ENCODE measurements around the gene ASB9. TPM values are rescaled to one million over a fixed set of nuclear protein-coding genes. Genes with fewer than 3 reads are reported as not detected.

Gene ASB9
- total and polyA plus RNA-seq, 7 donors = 0.12 to 1.3 (median 0.60) TPM; not detected in 1

GRCh38 chrX:15221321-15221720, 48.6 kb downstream of the ASB9 start:
- ATAC-seq = no peak

GRCh38 chrX:15217161-15217560, 52.7 kb downstream of the ASB9 start:
- ATAC-seq (no peak), DNase-seq (no peak)
- no peaks in the 10 kb centered on the region for H3K9me3 ChIP-seq
- 40 to 75% (median 44%) methylated on average over 1 of the region's 1 CpG for WGBS, 3 donors
- no peaks in the 10 kb centered on the region for H3K36me3 ChIP-seq (ENCODE audit: insufficient read depth in 1 of 2, low read depth in 1 of 2)
- H3K27ac ChIP-seq = no peak overlapping the region
- H3K27me3 ChIP-seq (ENCODE audit: insufficient read depth in 3 of 3, low read length in 2 of 3) = peaks cover 0 to 9% (median 0%) of the 10 kb centered on the region in 3 donors
- no peaks in the 10 kb centered on the region for H3K4me1 ChIP-seq
- H3K4me3 ChIP-seq = no peak overlapping the region
- intact Hi-C loops (cut with DNase I) = no loop called here
- TF ChIP-seq CTCF (IDR thresholded peaks at IDR 0.05) = no peak

More at GRCh38 chrX:15221321-15221720, 48.6 kb downstream of the ASB9 start:
- Histone ChIP-seq H3K9me3 (no peaks in the 10 kb centered on the region), H3K4me1 (no peaks in the 10 kb centered on the region), H3K36me3 (ENCODE audit: insufficient read depth in 1 of 2, low read depth in 1 of 2) (no peaks in the 10 kb centered on the region), H3K27ac (no peak overlapping the region), H3K4me3 (no peak overlapping the region), H3K27me3 (ENCODE audit: insufficient read depth in 3 of 3, low read length in 2 of 3) (peaks cover 0 to 11% (median 0%) of the 10 kb centered on the region in 3 donors)
- intact Hi-C loops (cut with DNase I) = no loop called here
- no peak for TF ChIP-seq CTCF (IDR thresholded peaks at IDR 0.05)
- DNase-seq = no peak

GRCh38 chrX:15216280-15216679, 53.6 kb downstream of the ASB9 start:
- H3K9me3 ChIP-seq = no peaks in the 10 kb centered on the region
- ATAC-seq = no peak
- H3K27ac ChIP-seq = no peak overlapping the region
- no peaks in the 10 kb centered on the region for H3K36me3 ChIP-seq (ENCODE audit: insufficient read depth in 1 of 2, low read depth in 1 of 2)
- no peak overlapping the region for H3K4me3 ChIP-seq
- no peak for TF ChIP-seq CTCF (IDR thresholded peaks at IDR 0.05)
- H3K27me3 ChIP-seq (ENCODE audit: insufficient read depth in 3 of 3, low read length in 2 of 3) = peaks cover 0 to 9% (median 0%) of the 10 kb centered on the region in 3 donors
- H3K4me1 ChIP-seq = no peaks in the 10 kb centered on the region
- intact Hi-C loops (cut with DNase I) = no loop called here
- no peak for DNase-seq
- 68 to 88% (median 83%) methylated on average over 1 of the region's 1 CpG for WGBS, 3 donors

GRCh38 chrX:15215366-15215765, 54.5 kb downstream of the ASB9 start:
- ATAC-seq = no peak
- Histone ChIP-seq H3K36me3 (ENCODE audit: insufficient read depth in 1 of 2, low read depth in 1 of 2) (no peaks in the 10 kb centered on the region), H3K4me3 (no peak overlapping the region), H3K27me3 (ENCODE audit: insufficient read depth in 3 of 3, low read length in 2 of 3) (peaks cover 0 to 9% (median 0%) of the 10 kb centered on the region in 3 donors), H3K9me3 (no peaks in the 10 kb centered on the region), H3K27ac (no peak overlapping the region), H3K4me1 (no peaks in the 10 kb centered on the region)
- no peak for DNase-seq
- no peak for TF ChIP-seq CTCF (IDR thresholded peaks at IDR 0.05)
- 63 to 80% (median 69%) methylated on average over 2 of the region's 2 CpGs for WGBS, 3 donors
- intact Hi-C loops (cut with DNase I) = no loop called here

- H3K9me3 ChIP-seq = no peaks in the 10 kb centered on the region
- DNase-seq (no peak), ATAC-seq (no peak)
- no peak overlapping the region for H3K4me3 ChIP-seq
- no peak for TF ChIP-seq CTCF (IDR thresholded peaks at IDR 0.05)
- no peaks in the 10 kb centered on the region for H3K4me1 ChIP-seq
- peaks cover 0 to 6% (median 0%) of the 10 kb centered on the region in 3 donors for H3K27me3 ChIP-seq (ENCODE audit: insufficient read depth in 3 of 3, low read length in 2 of 3)
- H3K36me3 ChIP-seq (ENCODE audit: insufficient read depth in 1 of 2, low read depth in 1 of 2) = no peaks in the 10 kb centered on the region
- H3K27ac ChIP-seq = no peak overlapping the region
- 50 to 68% (median 64%) methylated on average over 1 of the region's 1 CpG for WGBS, 3 donors
- intact Hi-C loops (cut with DNase I) = no loop called here
Observed at GRCh38 chrX:15214588-15214987, 55.3 kb downstream of the ASB9 start.
